GM12864 (cell line): Measurements from ENCODE around the gene KRT1.

ENCODE experiments used
- DNase-seq: peaks from one replicate; pipeline ENCODE4 v3.0.0-alpha.2; 2011; ENCODE audit warnings: low read depth
- H3K4me3 ChIP-seq: 2 replicates; pipeline ENCODE4 v1.5.1; 2011; ENCODE audit warnings: mild to moderate bottlenecking, low read depth, low read length, control low read depth
- CTCF ChIP-seq: IDR thresholded peaks from 2 replicates; pipeline ENCODE4 v1.5.1; 2011; ENCODE audit warnings: low read depth, mild to moderate bottlenecking, moderate library complexity, low read length, control low read depth, inconsistent platforms; ENCODE audit errors: missing control alignments

KRT1 gene

GRCh38 chr12:52633383-52633782, 46.8 kb downstream of the KRT1 start:
- no peak for TF ChIP-seq CTCF
- no peak for DNase-seq
- H3K4me3 ChIP-seq = no peak overlapping the region

GRCh38 chr12:52632656-52633055, 47.6 kb downstream of the KRT1 start:
- H3K4me3 ChIP-seq = no peak overlapping the region
- TF ChIP-seq CTCF = no peak
- no peak for DNase-seq

GRCh38 chr12:52631676-52632459, 48.3 kb downstream of the KRT1 start:
- no peak for TF ChIP-seq CTCF
- no peak overlapping the region for H3K4me3 ChIP-seq

GRCh38 chr12:52631264-52631663, 48.9 kb downstream of the KRT1 start:
- TF ChIP-seq CTCF = no peak
- DNase-seq = no peak
- no peak overlapping the region for H3K4me3 ChIP-seq

More at GRCh38 chr12:52631676-52632459, 48.3 kb downstream of the KRT1 start:
- no peak for DNase-seq

GRCh38 chr12:52630599-52631200, 49.5 kb downstream of the KRT1 start:
- H3K4me3 ChIP-seq = no peak overlapping the region
- DNase-seq = no peak
- TF ChIP-seq CTCF = no peak

- no peak overlapping the region for H3K4me3 ChIP-seq
- no peak for DNase-seq
- no peak for TF ChIP-seq CTCF
Measured at GRCh38 chr12:52630008-52630500, 50.2 kb downstream of the KRT1 start.
